NCI-H82 treated with DMSO at 0.1 percent for 48 hours (cell line): ENCODE measurements around the gene RAB33A.
"Not testable (repeated sequence)": the region's sequence is repeated elsewhere in the genome, so short reads cannot be mapped to it uniquely, and the experiment has no call there.

Source experiments
- DNase-seq: peaks from one replicate; lab custom pipeline; 2025; ENCODE audit not compliant: unreplicated experiment; lab: John Stamatoyannopoulos, UW

The RAB33A gene

DNA sequence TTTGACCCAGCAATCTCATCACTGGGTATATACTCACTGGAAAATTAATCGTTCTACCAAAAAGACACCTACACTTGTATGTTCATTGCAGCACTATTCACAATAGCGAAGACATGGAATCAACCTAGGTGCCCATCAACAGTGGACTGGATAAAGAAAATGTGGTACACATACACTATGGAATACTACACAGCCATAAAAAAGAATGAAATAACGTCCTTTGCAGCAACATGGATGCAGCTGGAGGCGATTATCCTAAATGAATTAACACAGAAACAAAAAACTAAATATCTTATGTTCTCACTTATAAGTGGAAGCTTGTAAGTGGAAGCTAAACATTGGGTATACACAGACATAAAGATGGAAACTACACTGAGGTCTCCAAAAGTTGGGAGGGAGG lies 59.4 kb downstream of the RAB33A start:
- not testable (repeated sequence) for DNase-seq
